HG03103 (cell line): ENCODE measurements around the gene OR2T2.
"Not testable (repeated sequence)": the region's sequence is repeated elsewhere in the genome, so short reads cannot be mapped to it uniquely, and the experiment has no call there.

Experiments
- ATAC-seq: cut with Tn5 transposase; IDR thresholded peaks from one replicate; pipeline ENCODE4 v1.9.1; 2021; ENCODE audit warnings: low read depth; ENCODE audit not compliant: unreplicated experiment

The OR2T2 gene

GRCh38 chr1:248449821-248450465, 4.5 kb downstream of the OR2T2 start:
- ATAC-seq, result not testable (repeated sequence)

GRCh38 chr1:248450466-248451145, 5.2 kb downstream of the OR2T2 start:
- peak; percentile 55 for ATAC-seq

DNA sequence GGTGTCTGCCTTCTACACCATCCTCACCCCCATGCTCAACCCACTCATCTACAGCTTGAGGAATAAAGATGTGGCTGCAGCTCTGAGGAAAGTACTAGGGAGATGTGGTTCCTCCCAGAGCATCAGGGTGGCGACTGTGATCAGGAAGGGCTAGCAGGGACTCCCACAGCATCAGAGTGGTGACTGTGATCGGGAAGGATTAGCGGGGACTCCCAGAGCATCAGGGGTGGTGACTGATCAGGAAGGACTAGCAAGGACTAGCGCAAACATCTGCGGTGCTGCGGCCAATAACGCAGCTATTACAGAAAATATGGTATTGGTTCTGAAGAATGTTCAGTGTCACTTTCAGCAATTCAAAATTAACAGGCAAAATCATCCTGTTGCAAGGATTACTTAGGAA, 8.2 kb downstream of the OR2T2 start:
- not testable (repeated sequence) for ATAC-seq

GRCh38 chr1:248455045-248455444, 9.6 kb downstream of the OR2T2 start:
- ATAC-seq, result not testable (repeated sequence)

DNA sequence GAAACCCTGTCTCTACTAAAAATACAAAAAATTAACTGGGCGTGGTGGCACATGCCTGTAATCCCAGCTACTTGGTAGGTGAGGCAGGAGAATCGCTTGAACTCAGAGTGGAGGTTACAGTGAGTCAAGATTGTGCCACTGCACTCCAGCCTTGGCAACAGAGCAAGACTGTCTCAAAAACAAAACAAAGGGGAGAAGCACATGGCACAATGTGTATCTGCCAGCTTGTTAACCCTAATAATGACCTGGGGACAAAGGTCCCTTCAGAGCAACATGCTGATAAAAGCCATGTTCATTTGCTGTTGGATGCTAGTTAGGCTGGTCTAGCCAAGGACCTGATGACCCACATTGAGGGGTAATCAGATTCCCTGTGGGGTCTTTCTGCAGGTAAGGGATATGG, 11.2 kb downstream of the OR2T2 start:
- not testable (repeated sequence) for ATAC-seq

DNA sequence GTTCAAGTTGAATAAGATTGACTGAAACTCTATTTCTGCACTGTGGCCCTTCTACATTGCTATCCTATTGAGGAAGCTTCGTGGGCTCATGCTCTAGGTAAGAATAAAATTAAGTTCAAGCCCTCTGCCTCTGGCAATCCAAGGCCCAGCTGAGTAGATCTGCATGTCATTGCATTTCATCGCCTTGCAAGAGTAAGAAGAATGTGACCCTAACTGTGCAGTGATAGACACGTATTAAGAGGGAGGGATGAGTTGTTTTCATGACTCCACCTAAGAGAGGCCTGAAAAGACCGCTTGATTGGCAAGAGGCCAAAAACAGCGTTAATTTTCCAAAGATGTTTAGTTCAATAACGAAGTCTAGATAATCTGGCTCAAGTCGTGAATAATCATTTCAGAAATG, 13.7 kb downstream of the OR2T2 start:
- not testable (repeated sequence) for ATAC-seq

DNA sequence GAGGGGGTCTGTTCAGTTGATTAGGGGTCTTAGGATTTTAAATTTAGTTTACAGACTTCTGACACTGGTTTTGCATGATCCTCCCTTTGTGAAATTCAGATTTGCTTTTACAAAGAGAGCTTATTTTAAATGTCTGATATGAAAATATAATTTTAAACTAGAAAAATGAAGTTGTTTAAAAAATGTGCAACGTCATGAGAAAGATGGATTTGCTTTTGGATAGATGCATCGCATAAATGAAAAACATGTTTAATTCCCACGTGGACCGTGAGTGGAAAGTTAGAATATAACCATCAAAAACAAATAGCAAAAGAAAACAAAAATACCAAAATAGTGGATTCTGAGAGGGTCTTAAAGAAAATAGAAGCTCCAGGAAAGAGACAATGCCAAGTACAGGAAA, 25.7 kb downstream of the OR2T2 start:
- no peak for ATAC-seq

- ATAC-seq, result not testable (repeated sequence)
Measured at GRCh38 chr1:248472111-248472510, 26.7 kb downstream of the OR2T2 start.

GRCh38 chr1:248473051-248473450, 27.6 kb downstream of the OR2T2 start, which contains the start of gene OR2T3:
Gene OR2T3, plus strand, starts transcription at chr1:248473351. Its CDS starts 0 bp downstream, at chr1:248473351.
- ATAC-seq, result not testable (repeated sequence)

- ATAC-seq, result not testable (repeated sequence)
Measured at GRCh38 chr1:248475660-248476059, 30.2 kb downstream of the OR2T2 start.

- peak; percentile 91 for ATAC-seq
Measured at GRCh38 chr1:248481686-248482579, 36.5 kb downstream of the OR2T2 start.

GRCh38 chr1:248488289-248488688, 42.9 kb downstream of the OR2T2 start, which contains the start of gene OR2T5:
Gene OR2T5, plus strand, starts transcription at chr1:248488589. Its CDS starts 0 bp downstream, at chr1:248488589.
- not testable (repeated sequence) for ATAC-seq

GRCh38 chr1:248496661-248497060, 51.2 kb downstream of the OR2T2 start:
- ATAC-seq, result not testable (repeated sequence)

DNA sequence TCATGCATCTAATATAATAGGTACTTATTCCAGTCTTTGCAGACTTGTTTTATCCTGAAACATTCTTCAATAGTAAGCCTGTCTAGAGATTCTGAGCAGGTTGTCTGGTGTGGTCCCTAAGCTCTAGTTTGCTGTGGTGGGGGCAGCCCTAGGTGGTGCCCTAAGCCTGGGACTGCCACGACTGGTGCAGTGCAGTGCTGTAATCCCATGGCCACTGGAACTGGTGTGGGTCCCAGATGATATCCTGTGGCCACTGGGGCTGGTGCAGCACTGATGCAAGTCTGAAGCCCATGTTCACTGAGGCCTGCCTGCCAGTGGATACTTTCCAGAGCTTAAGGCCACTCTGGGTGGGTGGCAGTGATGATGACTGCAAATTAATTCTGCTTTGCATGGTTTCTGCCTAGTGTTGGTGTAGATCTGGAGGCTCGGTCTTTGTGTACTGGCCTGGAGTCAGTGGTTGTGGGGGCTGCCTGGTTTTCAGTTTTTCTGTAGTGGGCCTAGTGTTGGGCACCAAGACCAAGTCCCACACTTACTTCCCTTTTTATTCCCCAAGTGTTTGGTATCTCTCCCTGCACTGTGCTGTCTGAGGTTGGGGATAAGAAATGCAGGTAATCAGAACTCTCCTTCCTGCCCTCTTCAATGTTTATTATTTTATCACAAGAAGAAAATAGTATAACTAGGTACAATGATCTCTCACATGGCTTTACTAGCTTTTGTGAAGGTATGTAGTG, 55.0 kb downstream of the OR2T2 start:
- ATAC-seq, result not testable (repeated sequence)
